Progenitor cell of endocrine pancreas (in vitro differentiated cells): ENCODE data around the gene KLF3. TPM values are rescaled to one million over a fixed set of nuclear protein-coding genes. Genes with fewer than 3 reads are reported as not detected.

Experiments used
- DNase-seq: peaks from one replicate; pipeline ENCODE4 v3.0.0; 2021; ENCODE audit warnings: low spot score; ENCODE audit not compliant: unreplicated experiment
- H3K27ac Mint-ChIP-seq: 2 replicates; pipeline ENCODE4 v1.8.0; 2021; ENCODE audit warnings: mild to moderate bottlenecking, moderate library complexity, mixed read lengths
- H3K27me3 Mint-ChIP-seq: 2 replicates; pipeline ENCODE4 v1.8.0; 2021; ENCODE audit warnings: mixed read lengths
- H3K36me3 Mint-ChIP-seq: 2 replicates; pipeline ENCODE4 v1.8.0; 2022; ENCODE audit warnings: mixed read lengths; ENCODE audit not compliant: insufficient read depth
- H3K4me1 Mint-ChIP-seq: 2 replicates; pipeline ENCODE4 v1.8.0; 2021; ENCODE audit warnings: low read depth, mixed read lengths
- H3K4me3 Mint-ChIP-seq: 2 replicates; pipeline ENCODE4 v1.8.0; 2021; ENCODE audit warnings: low read depth, mild to moderate bottlenecking, moderate library complexity, mixed read lengths
- H3K9me3 Mint-ChIP-seq: 2 replicates; pipeline ENCODE4 v1.8.0; 2021; ENCODE audit warnings: low read depth, mixed read lengths
- CTCF ChIP-seq: fragments of 200-600 bp; sonication (generic); IDR thresholded peaks from one replicate; pipeline ENCODE4 v1.5.0; 2021; ENCODE audit warnings: antibody characterized with exemption, mild to moderate bottlenecking; ENCODE audit not compliant: unreplicated experiment
- total RNA-seq: library from RNA; stranded (reverse); gene quantifications from 2 replicates; pipeline ENCODE4 v1.2.1, GENCODE V29; 2021

Gene KLF3
- total RNA-seq, 1 donor from 2014 or later: 97.1 TPM

- TF ChIP-seq CTCF: peak; percentile 95
- Mint-ChIP-seq H3K4me3 (peak overlapping the region; percentile 50), H3K9me3 (peaks cover 3% of the 10 kb centered on the region), H3K27me3 (no peaks in the 10 kb centered on the region), H3K36me3 (peaks cover 19% of the 10 kb centered on the region), H3K4me1 (peaks cover 63% of the 10 kb centered on the region), H3K27ac (peak overlapping the region; percentile 97)
- DNase-seq: peak; percentile 76
These were observed 11.4 kb downstream of the KLF3 start for GRCh38 chr4:38675146-38676121.

GRCh38 chr4:38676986-38677385 lies 13.0 kb downstream of the KLF3 start:
- no peak for TF ChIP-seq CTCF
- Mint-ChIP-seq H3K27ac (no peak overlapping the region), H3K9me3 (peaks cover 3% of the 10 kb centered on the region), H3K4me3 (no peak overlapping the region), H3K4me1 (peaks cover 51% of the 10 kb centered on the region), H3K27me3 (no peaks in the 10 kb centered on the region), H3K36me3 (peaks cover 27% of the 10 kb centered on the region)
- no peak for DNase-seq

- no peak for TF ChIP-seq CTCF
- Mint-ChIP-seq H3K4me3 (no peak overlapping the region), H3K27ac (peak overlapping the region; percentile 69), H3K4me1 (peaks cover 47% of the 10 kb centered on the region), H3K27me3 (no peaks in the 10 kb centered on the region), H3K36me3 (peaks cover 29% of the 10 kb centered on the region), H3K9me3 (peaks cover 3% of the 10 kb centered on the region)
- DNase-seq: no peak
These were observed 13.4 kb downstream of the KLF3 start for GRCh38 chr4:38677441-38677840.

GRCh38 chr4:38678078-38678477 lies 14.1 kb downstream of the KLF3 start:
- H3K36me3 Mint-ChIP-seq: peaks cover 29% of the 10 kb centered on the region
- H3K4me1 Mint-ChIP-seq: peaks cover 40% of the 10 kb centered on the region
- no peaks in the 10 kb centered on the region for H3K27me3 Mint-ChIP-seq
- peaks cover 3% of the 10 kb centered on the region for H3K9me3 Mint-ChIP-seq
- TF ChIP-seq CTCF: no peak
- DNase-seq: no peak
- peak overlapping the region; percentile 30 for H3K27ac Mint-ChIP-seq
- H3K4me3 Mint-ChIP-seq: no peak overlapping the region

GRCh38 chr4:38679921-38680320 lies 15.9 kb downstream of the KLF3 start:
- no peak for TF ChIP-seq CTCF
- Mint-ChIP-seq H3K4me1 (peaks cover 27% of the 10 kb centered on the region), H3K4me3 (no peak overlapping the region), H3K27ac (no peak overlapping the region), H3K36me3 (peaks cover 36% of the 10 kb centered on the region), H3K27me3 (no peaks in the 10 kb centered on the region), H3K9me3 (peaks cover 3% of the 10 kb centered on the region)
- no peak for DNase-seq
